NCI-H345 treated with DMSO at 0.1 percent for 48 hours (cell line): ENCODE measurements around the gene LMO7.
"Not testable (repeated sequence)": the region's sequence is repeated elsewhere in the genome, so short reads cannot be mapped to it uniquely, and the experiment has no call there.

Source experiments
- DNase-seq: peaks from one replicate; lab custom pipeline; 2025; ENCODE audit not compliant: unreplicated experiment; lab: John Stamatoyannopoulos, UW

The LMO7 gene

DNA sequence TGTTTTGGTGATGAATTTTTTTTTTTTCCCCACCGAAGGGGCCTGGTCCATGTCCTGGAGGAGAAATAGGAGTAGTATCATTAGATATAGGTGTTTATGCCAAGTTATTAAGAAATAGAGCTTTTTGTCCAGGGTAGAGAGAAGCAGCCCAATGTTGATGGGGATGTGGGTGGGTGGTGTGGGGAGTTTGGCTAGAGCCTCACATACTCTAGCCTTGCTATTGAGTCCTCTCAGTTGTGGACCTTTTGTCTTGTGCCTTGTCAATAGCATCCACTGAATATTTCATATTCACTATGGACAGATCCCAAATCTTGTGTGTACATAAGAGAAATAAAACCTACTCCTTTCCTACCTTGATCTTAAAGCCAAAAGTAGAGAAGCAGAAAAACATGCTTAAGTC, 134.0 kb downstream of the LMO7 start:
- DNase-seq, result no peak

GRCh38 chr13:75770592-75771011, 134.5 kb downstream of the LMO7 start:
- no peak for DNase-seq

DNA sequence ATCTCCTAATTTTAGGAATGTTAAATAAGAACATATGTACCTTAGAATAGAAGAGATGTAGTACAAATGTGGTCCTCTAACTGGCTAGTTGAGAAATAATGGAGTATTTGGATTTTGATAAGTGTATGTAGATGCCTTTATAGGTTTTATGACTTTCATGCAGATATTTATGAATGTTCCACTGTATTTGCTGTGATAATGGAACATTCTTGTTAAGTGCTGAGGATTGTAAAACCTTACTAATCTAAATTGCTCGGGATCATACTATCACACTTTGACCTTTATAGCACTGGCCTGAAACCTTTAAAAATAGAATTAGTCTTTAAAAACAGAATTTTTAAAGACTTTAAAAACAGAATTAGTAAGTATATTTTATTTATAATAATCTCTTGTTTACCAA, 135.1 kb downstream of the LMO7 start:
- no peak for DNase-seq

DNA sequence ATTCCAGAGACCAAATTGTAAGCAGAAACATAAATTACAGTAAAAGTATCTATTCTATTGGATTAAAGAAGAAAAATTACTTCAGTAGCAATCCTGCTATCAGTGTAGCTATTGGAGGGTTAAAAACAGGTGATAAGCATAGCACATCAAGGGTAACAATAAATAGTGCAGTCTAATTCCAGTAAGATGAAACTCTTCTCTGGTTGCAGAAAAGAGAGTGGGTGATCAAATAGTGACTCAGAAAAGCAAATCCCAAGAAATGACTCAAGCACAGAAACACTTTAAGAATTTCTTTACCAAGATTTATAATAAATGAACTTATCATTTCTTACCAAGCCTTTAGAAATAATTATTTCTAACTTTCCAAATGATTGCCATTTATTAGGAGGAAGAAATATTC, 135.7 kb downstream of the LMO7 start:
- DNase-seq, result no peak

DNA sequence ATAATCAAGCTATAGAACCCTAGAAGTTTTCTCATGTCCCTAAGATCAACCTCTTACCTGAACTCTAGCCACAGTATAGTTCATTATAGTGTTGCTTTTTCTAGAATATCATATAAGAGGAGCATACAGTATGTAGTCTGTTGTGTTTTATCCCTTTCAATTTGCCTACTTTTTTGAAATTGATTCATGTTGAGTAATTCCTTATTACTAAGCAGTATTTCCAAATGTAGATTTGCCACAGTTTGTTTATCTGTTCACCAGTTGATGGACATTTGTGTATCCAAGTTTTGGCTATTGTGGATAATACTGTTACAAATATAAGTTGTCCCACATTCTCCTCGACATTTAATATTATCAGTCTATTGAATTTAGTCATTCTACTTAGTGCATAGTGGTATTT, 138.0 kb downstream of the LMO7 start:
- no peak for DNase-seq

DNA sequence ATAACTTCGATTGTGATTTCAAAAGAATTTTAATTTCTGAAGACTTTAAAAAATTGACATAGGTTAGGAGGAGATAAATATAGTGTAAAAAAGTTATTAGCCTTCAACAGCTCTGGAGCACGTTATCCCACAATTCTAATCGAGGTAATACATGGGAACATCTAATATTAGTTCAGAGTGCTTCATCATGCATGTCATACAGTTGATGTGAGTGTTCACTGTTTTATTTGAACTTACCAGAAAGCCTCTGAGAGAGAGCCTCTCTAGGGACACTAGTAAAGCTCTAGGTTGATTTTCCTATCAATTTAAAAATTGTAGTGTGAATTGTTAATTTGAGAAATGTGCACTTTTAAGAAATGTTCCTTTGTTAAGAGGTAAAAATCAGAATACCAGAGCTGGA, 140.4 kb downstream of the LMO7 start:
- no peak for DNase-seq

GRCh38 chr13:75779393-75779792, 143.3 kb downstream of the LMO7 start:
- DNase-seq, result no peak

DNA sequence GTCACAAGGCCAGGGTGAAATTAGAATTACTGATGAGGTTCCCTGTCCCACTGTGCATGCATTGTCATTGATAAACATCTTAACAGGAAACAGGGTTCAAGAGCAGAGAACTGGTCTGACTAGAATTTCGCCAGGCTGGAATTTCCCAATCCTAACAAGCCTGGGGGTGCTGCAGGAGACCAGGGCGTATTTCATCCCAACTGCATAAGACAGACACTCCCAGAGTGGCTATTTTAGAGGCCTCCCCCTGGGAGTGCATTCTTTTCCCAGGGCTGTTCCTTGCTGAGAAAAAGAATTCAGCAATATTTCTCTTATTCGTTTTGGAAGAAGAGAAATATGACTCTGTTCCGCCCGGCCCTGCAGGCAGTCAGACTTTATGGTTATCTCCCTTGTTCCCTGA, 144.0 kb downstream of the LMO7 start:
- not testable (repeated sequence) for DNase-seq

- no peak for DNase-seq
Measured at GRCh38 chr13:75782985-75783384, 146.9 kb downstream of the LMO7 start.

DNA sequence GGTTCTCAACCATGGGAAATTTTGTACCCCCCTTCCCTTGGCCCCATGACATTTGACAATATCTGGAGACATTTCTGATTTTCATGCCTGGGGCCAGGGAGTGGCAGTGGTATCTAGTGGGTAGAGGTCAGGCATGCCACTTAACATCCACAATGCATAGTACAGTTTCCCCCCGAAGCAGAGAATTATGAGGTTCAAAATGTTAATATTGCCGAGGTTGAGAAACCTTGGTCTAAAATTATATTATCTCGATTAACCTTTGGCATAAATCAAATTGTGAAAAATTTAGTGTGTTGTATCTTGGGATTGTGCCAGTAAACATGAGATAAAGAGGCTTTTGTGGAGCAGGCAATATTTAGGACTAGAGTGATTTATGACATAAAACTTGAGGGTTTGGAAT, 147.9 kb downstream of the LMO7 start:
- no peak for DNase-seq

DNA sequence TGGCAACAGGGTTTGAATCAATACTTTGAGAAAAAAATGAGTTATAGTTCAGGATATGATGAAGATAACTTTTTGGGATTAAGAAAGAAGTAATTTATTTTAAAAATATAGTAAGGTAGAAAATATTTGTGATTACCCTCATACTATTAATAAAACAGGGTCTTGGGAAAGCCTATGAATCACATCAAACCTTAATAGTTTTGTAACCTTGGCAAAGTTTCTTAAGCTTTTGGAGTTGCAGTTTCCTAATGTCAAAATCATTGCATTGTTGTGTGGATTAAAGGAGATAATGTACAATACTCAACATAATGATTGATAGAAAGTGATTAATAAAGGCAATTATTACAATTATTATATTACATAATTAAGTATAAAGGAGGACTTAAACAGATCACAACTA, 149.0 kb downstream of the LMO7 start:
- DNase-seq, result no peak

DNA sequence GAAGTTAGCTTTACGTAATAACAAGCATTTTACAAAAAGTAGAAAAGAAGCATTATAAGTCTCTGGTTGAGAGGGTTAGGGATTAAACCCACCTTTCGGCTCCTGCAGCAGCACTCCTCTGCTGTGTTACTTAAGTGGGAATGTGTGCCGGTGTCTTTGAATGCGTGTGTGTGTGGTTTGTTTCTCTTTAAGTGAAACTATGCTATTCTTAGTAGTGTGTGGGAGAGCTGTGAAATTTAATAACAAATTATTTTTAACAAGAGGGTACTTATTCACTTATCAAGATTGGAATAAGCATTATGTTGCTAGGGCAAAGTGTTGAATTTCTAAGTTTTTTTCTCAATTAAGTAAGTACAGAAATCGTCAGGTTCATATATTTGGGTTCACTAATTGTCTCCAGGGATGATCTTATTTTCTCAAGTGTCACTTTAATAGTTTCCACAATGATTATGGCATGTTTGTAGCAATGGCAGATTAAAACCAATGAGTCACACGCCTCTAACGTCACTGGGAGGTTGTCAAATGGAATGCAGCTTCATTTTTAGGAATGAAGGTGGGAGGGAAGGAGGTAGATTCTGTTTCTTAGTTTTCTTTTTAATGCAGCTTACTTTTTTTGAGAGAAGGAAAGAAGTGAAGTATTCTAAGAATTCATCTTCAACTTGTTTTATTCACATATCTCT, 151.3 kb downstream of the LMO7 start:
- no peak for DNase-seq

GRCh38 chr13:75788481-75788981, 152.4 kb downstream of the LMO7 start:
- no peak for DNase-seq

DNA sequence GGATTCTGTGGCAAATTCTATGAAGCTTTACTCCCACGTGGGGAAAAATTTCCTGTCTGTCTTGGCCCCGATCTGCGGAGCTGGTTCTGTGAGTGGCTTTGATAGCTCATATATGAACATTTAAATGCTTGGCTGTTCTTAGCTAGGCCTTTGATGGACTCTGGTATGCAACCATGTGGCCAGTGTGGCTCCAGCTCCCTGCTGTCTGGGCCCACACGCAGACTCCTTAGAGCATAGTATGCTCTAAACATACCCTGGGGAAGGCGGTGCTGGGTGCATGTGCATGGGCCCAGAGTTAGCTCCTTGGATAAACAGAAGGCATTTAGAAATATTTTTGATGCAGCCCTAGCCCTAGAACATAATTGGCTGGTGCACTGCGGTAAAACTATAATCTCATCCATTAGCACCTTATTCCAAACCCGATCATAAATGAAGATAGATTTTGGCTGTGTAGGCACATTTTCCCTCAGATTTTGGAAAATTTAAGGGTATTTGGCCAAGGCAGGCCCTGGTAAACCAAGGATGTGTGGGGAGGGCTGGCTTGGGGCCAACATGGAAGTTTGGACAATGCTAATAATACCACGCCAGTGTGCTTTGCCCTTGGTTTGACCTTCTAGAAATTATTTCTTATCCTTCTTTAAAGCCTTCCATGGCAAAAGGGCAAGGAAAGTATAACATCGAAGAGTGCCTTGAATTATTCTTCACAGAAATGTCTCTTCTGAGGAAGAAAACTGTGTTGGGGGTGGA, 153.5 kb downstream of the LMO7 start:
- no peak for DNase-seq

GRCh38 chr13:75790198-75790970, 154.3 kb downstream of the LMO7 start:
- no peak for DNase-seq

- DNase-seq, result no peak
Measured at GRCh38 chr13:75792526-75793187, 156.5 kb downstream of the LMO7 start.

DNA sequence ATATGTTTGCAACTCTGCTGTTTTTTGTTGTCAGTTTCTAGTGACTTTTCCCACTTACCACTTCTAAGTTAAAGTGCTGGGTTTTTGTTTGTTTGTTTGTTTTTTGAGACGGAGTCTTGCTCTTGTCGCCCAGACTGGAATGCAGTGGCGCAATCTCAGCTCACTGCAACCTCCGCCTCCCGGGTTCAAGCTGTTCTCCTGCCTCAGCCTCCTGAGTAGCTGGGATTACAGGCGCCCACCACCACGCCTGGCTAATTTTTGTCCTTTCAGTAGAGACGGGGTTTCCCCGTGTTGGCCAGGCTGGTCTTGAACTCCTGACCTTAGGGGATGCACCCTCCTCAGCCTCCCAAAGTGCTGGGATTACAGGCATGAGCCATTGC, 157.0 kb downstream of the LMO7 start:
- DNase-seq, result not testable (repeated sequence)

DNA sequence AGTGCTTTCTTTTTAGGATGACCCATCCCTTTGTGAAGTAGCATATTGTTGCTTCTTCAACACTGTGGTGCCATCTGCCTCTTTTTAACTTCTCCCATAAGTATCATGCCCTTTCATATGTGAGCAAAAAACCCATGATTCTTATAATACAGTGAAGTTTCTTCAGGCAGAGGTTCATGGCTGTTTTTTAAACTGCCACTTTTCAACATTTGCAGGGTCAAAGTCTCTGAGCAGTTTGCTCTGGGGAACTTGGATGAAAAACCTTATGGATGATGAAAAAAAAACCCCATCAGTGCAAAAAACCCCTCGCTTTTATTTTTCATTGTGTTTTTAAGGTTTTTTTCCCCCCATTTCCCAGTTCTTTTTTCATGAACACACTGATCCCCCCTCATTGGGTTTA, 158.5 kb downstream of the LMO7 start:
- no peak for DNase-seq

- DNase-seq, result no peak
Measured at GRCh38 chr13:75795274-75795673, 159.1 kb downstream of the LMO7 start.

DNA sequence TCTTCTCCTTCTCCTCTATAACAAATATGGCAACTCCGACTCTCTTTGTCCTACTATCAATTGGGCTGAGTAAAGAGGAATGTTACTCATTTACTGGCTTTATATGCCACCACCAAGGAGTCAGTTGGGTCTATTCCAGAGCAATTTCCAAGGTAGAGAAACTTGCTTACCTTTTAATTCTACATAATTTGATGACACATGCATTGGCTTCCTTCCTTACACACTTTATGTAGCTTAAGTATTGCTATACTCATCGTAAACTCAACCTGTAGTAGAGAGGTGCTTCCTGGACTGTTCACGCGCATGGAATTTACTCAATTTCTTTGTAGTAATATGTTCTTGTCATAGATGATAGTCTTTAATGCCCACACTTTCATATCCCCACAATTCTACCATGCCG, 160.7 kb downstream of the LMO7 start:
- no peak for DNase-seq

- DNase-seq, result no peak
Measured at GRCh38 chr13:75797239-75797638, 161.1 kb downstream of the LMO7 start.
